SIG-M5 treated with dmso at 0.1 percent for 504 hours (cell line): ENCODE data around the gene SEMA6A.

Experiments
- DNase-seq: peaks from one replicate; lab custom pipeline; 2025; ENCODE audit not compliant: unreplicated experiment; lab: John Stamatoyannopoulos, UW

Gene SEMA6A

GRCh38 chr5:116466727-116467464 lies 107.7 kb downstream of the SEMA6A start:
- no peak for DNase-seq

DNA sequence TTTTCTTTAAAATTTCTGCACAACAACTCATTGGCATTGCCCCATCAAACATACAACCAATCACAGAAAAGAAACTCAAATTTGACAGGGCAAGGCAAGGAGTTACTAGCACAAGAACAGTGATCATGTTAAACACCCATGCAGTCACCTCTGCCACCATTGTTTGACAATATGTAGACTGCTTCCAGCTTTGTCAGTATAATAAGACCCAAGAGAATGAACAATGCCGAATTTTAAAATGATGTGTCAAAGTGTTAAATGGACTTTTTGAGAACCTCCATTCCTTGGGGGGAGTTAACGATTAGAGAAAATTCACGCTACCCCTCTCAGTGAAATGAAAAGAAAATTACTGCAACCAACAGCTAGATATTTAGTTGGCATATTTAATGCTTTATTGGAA lies 109.2 kb downstream of the SEMA6A start:
- no peak for DNase-seq

- DNase-seq, result no peak
These were observed 110.4 kb downstream of the SEMA6A start for GRCh38 chr5:116464144-116464708.

- DNase-seq, result no peak
These were observed 112.1 kb downstream of the SEMA6A start for GRCh38 chr5:116462500-116462899.

DNA sequence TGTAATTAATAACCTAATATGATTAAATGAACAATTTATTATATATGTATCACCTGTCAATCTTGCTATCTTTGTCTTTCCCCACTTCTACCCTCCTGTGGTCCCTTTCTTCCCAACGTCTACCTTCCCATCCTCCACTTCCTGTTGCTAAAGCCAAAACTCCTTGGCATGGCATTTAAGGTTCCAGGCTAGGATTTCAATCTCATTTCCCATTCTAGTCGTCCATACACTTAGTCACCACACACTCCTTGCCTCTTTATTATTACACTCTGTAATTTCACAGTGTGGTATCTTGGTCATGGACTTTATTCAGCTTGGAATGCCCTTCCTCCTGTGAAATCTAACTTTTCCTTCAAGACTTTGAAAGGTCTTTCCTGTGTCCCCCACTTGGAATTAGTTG lies 115.3 kb downstream of the SEMA6A start:
- DNase-seq, result no peak

- DNase-seq, result no peak
These were observed 117.6 kb downstream of the SEMA6A start for GRCh38 chr5:116457062-116457461.

GRCh38 chr5:116456036-116456435 lies 118.6 kb downstream of the SEMA6A start:
- no peak for DNase-seq

DNA sequence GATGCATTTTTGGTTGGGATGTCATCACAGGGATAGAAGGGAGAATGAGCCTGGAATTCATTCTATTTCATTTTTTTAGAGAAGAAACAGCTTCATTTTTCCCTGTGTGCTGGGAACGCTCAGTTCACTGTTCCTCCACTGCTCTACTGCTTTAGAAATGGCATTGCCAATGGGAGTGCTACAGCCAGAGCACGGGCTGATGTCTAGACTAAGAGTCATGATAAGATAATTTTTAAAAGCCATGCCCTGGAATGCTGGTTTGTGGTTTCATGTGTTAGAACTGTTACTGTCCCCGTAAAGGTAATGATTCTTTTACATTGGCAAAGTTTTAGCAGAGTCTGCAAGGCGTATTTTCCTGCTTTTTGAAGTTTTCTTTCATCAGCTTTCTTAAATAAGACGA lies 119.6 kb downstream of the SEMA6A start:
- DNase-seq, result no peak

DNA sequence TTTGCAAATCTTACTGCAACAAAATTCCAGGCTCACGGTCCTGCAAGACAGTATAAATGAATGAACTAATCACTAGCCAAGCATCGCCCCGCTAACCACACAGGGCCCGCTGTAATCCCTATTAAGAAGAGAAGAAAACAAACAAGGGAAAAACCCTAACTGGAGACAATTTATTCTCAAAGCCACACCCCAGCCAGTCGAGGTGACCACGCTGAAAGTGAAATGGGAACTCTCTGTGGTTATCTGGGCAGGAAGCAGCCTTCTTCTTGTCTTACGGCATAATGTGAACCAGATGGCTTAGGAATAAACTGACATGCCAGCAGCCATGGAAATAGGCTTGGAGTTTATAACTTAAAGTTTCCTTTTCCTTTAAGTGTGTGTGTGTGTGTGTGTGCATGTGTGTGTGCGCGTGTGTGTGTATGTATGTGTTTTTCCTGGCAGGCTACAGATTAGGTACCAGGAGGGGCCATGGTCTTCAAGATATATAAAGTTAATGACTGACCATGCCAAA lies 120.2 kb downstream of the SEMA6A start:
- peak; percentile 13 for DNase-seq

DNA sequence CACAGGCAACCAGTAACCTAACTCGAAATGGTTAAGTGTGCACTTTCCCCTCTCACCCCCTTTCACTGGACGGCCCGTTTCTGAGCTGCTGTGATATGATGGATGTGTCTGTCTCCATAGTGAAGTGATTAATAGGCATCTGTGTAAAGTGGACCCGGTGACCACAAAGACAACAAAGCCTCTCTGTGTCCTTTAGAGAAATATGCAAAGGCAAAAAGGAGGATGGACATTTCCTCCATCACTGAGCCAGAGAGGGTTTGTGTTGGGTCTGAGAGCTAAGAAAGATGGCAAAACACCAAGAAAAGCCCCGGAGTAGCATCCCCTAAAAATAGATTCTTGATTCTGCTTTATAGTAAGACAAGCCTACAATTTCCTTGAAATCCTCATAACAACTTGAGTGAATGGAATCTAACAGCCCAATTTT lies 120.6 kb downstream of the SEMA6A start:
- no peak for DNase-seq

DNA sequence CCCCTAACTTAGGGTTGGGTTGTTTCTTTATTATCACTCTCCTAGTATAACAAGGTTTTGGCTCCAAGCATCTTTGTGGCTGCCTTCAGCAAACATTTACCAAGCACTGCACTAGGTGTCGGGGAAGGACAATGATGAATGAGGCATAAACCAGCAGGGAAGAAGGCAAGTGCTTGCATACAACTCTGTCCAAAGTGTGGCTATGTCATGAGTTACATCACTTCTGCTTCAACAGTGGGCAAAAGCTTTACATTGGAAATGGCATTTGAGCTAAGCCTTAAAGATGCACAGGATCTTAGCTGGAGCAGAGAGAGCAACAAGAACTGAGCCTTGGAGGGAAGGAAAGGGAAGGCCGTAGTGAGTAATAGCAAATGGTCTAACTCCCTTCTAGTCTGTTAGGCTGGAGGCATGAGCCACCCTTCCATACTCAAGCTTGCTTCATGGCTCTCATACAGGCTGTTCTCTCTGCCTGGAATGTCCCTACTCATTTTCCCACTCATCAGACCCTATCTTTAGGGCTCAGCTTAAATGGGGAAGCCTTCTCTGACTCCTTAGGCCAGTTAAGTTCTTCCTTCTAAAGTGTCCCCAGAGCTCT lies 121.8 kb downstream of the SEMA6A start:
- DNase-seq, result no peak

DNA sequence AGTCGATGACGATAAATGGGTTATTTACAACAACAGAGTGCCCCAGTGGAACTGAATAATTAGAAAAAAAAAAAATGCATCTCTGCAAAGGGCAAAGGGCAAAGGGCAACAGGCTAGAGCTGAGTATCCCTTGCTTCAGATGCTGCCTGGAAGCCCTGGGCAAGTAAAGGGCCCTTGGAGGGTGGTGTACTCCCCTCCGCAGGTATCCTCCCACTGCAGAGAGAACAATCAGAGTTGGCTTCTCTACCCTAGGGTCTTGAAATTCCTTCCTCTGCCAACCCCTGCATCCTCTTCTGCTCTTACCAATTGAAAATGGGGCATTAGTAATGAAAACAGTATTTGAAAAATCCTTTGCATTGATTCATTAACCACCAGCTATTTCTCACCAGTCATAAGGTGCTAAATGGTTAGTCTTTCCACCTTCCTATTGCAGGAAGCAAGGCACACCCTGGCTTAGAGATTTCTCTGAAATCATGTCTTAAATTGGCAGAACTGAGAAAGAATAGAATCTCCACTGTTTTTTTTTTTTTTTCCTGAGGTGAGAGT lies 122.6 kb downstream of the SEMA6A start:
- no peak for DNase-seq

- DNase-seq, result no peak
These were observed 123.6 kb downstream of the SEMA6A start for GRCh38 chr5:116451066-116451465.

- DNase-seq, result no peak
These were observed 125.2 kb downstream of the SEMA6A start for GRCh38 chr5:116449458-116449857.

GRCh38 chr5:116448870-116449427 lies 125.7 kb downstream of the SEMA6A start:
- DNase-seq, result no peak

GRCh38 chr5:116448450-116448849 lies 126.2 kb downstream of the SEMA6A start:
- DNase-seq, result no peak

DNA sequence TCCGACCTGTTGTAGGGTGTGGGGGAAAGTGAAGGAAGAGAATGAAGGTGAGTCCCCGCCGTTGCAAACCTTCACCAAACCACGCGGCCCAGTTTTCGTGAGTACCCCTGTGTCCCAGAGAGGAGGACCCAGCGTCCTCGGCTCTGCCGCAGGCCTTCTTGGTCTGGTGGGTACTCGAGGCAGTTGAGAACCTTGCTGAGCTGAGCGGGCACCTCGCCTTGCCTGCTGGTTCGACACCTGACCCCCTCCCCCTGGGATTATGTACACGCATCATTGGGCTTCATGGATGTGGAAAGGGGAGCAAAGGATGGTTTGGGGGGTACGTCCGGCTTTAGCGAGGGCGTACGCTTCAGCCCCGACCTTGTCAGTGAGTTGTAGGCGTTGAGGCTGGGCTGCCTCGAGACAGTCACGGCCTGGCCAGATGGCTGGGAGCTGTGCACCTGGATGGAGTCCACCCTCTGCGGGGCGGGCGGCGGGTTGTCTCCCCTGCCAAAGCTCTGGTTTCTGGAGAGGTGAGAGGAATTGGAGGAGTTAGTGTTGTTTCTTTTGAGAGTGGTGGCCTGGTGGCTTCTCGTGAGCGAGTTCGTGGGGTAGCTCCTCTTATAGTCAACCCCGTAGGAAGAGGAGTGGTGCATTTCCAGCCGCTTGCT lies 128.1 kb downstream of the SEMA6A start:
- no peak for DNase-seq

DNA sequence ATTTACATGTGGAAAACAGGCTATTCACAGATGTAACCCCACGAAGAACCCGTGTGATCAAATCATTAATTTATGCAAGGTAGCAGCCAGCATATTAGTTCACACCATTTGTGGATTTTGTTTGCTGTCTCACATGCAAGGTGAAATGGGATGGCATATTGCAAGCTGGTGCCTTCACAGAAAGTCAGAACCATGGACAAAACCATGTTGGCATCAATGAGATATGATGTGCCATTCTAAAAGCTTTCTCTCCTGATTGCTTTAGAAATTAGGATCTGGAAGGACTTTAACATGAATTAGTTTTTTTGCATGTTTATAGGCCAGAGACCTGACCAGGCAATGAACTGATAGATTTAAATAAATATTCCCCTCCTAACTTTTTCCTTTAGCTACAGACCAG lies 129.3 kb downstream of the SEMA6A start:
- DNase-seq, result no peak

- DNase-seq, result no peak
These were observed 130.0 kb downstream of the SEMA6A start for GRCh38 chr5:116444373-116445295.

GRCh38 chr5:116442931-116443551 lies 131.6 kb downstream of the SEMA6A start:
- DNase-seq, result no peak
